GM21515 (cell line): Measurements from ENCODE around the gene ENGASE.

Experiments used
- ATAC-seq: cut with Tn5 transposase; IDR thresholded peaks from one replicate; pipeline ENCODE4 v1.9.1; 2021; ENCODE audit not compliant: unreplicated experiment

The ENGASE gene

DNA sequence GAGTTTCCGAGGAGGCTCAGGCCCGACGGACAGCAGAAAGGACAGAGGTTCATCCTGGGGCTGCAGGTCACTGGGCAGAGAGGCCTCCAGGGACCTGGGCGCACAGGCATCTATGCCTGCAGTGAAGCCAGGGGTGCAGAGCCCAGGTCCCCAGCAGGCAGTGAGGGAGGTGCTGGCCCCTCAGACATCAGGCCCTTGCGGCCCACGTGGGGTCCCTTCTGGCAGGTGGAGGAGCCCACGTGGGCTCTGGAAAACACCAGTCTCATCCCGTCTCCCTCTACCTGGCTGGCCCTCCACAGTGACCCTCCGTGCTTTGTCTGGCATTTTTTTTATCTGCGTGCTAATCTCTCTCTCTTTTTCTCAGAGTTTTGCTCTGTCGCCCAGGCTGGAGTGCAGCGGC is 36.5 kb downstream of the ENGASE start:
- no peak for ATAC-seq

- no peak for ATAC-seq
Observed at GRCh38 chr17:79112471-79112870, 37.8 kb downstream of the ENGASE start.

DNA sequence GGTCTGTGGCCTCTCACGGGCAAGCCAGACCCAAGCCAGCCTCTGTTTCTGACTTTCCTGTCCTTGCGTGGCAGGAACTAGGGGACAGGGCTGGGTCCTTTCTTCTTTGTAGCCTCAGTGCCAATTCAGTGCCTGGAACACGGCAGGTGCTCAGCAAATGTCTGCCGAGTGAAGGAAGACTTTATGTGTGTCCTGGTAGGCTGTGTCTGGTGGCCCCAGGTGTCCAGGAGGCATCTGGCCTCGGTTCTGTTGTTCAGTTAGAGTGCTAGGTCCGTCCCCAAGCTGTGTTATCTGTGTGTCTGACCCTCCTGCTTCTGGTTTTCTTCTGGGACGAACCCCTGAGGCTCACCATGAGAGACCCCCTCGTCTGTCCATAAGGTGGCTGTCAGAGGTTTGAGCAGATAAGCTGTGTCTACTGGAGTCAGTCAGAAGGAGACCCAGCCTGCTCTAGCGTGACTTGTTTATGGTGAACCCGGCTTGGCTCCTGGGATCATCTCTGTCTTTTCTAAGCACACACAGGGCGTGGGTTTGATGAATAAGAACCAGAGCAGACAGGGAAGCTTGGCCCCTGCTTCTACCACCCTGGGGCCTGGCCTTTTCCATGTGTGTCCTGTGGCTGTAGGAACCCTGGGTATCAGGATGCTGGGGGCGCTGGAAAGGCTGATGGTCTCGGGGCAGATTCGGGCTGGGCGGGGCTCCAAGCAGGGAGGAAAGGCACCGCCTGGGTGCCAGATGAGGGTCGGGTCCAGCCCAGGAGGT is 39.3 kb downstream of the ENGASE start:
- no peak for ATAC-seq

- no peak for ATAC-seq
Observed at GRCh38 chr17:79114458-79115301, 40.1 kb downstream of the ENGASE start.

GRCh38 chr17:79115487-79115886 is 40.9 kb downstream of the ENGASE start:
- no peak for ATAC-seq

- ATAC-seq, result no peak
Observed at GRCh38 chr17:79116575-79117368, 42.1 kb downstream of the ENGASE start.

- no peak for ATAC-seq
Observed at GRCh38 chr17:79117905-79118487, 43.4 kb downstream of the ENGASE start.

GRCh38 chr17:79118924-79119323 is 44.3 kb downstream of the ENGASE start:
- ATAC-seq, result no peak

GRCh38 chr17:79120259-79120658 is 45.6 kb downstream of the ENGASE start:
- ATAC-seq, result no peak

- ATAC-seq, result no peak
Observed at GRCh38 chr17:79123988-79124387, 49.4 kb downstream of the ENGASE start.

- no peak for ATAC-seq
Observed at GRCh38 chr17:79124513-79125209, 50.0 kb downstream of the ENGASE start.

DNA sequence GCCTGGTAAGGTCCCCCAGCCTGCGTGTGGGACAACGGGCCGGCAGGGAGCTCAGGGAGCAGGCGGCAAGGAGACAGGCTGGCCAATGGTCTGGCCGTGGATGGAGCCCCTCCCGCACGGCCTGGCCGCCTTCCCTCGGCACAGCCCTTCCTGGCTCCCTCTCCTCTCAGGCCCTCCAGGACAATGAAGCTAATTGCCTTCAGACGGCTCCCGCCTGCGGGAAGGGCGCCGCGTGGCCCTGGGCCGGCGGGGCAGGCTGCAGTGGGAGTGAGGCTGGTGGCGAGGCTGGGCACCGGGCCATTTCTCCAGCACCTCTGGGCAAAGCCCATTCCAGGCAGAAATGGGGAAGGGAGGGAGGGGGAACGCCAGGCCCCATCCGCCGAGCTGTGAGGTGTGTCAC is 50.9 kb downstream of the ENGASE start:
- ATAC-seq, result no peak

DNA sequence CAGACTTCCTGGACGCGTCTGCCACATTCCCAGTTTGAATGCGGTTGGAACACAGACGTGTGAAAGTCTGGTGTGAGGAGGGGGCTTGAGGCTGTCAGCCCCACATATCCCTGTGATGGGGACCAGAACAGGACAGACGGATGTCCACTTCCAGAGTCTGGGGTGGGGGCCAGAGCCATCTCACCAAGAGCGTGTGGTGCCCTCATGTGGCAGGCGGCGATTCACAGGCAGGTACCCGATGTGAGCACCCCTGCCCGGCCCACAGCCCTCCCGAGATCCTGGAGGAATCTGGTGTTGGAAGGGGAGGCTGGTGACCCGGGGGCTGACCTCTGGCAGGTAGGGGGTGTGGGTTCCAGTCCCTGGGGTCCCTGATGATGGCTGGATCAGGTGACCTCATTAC is 51.5 kb downstream of the ENGASE start:
- no peak for ATAC-seq

GRCh38 chr17:79127534-79128135 is 53.0 kb downstream of the ENGASE start:
- no peak for ATAC-seq

GRCh38 chr17:79129523-79129922 is 54.9 kb downstream of the ENGASE start:
- no peak for ATAC-seq

- ATAC-seq, result no peak
Observed at GRCh38 chr17:79130536-79131273, 56.1 kb downstream of the ENGASE start.

DNA sequence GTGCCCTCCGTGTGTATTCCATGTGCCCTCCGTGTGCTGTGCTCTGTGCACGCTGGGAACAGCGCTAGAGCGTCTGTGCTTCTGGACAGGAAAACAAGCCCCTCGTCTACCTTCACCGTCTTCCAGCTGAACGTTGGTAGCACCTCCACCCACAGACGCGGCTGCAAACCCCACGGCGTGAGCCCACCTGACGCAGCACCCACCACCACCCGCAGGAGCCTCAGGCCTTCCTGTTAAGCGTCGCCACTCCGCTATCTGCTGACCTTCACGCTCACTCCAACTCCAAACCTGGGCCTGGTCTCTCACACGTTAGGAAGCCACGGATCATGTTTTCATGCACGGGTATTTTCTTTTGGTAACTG is 56.6 kb downstream of the ENGASE start:
- no peak for ATAC-seq

GRCh38 chr17:79131701-79132100 is 57.1 kb downstream of the ENGASE start:
- ATAC-seq, result no peak

GRCh38 chr17:79132271-79133064 is 57.8 kb downstream of the ENGASE start:
- no peak for ATAC-seq
